HG02571 (cell line): ENCODE data around the gene KRTAP10-5.
"Not testable (repeated sequence)": the region's sequence is repeated elsewhere in the genome, so short reads cannot be mapped to it uniquely, and the experiment has no call there.

Experiments used
- ATAC-seq: cut with Tn5 transposase; IDR thresholded peaks from one replicate; pipeline ENCODE4 v1.9.1; 2021; ENCODE audit warnings: mild to moderate bottlenecking, moderate library complexity; ENCODE audit not compliant: unreplicated experiment

Gene KRTAP10-5

DNA sequence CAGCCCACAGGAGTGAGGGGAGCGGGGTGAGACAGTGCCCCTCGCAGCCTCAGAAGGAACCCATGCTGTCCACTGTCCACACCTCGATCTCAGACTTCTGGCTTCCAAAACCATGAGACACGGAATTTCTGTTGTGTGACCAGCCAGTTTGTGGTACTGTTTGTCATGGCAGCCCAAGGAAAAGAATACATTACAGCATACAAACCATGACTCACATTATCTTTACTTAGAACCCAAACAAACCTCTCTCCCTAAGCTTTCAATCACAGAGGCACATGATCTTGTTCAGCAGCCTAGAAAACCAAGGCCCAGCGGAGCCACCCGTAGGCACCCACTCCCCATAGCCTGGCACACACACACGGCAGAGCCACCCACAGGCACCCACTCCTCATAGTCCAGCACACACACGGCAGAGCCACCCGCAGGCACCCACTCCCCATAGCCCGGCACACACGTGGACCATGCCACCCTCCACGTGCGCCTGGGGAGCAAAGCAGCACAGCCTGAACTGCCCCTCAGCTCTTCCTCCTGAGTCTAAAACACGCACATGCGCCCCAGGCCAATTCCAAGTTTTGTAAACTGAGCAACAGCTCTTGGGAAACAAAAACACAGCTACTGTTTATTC, 7.3 kb downstream of the KRTAP10-5 start:
- no peak for ATAC-seq

- no peak for ATAC-seq
Measured at GRCh38 chr21:44571844-44572782, 8.3 kb downstream of the KRTAP10-5 start.

DNA sequence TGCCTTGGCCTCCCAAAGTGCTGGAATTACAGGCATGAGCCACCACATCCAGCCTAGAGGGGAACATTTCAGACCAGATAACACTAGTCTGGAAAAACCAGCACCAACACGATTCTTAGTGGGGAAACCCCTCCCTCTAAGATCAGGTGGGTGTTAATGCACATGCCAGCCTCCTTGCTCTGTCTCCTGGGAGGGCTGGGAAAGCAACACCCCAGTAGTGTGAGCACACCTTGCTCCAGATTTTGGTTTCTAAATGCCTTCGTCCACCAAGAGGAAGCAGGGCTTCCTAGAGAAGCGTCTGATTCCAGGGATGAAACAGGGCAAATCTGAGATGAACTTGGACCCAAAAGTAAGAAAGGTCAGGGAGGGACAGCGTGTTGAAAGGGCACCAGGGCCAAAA, 9.1 kb downstream of the KRTAP10-5 start:
- no peak for ATAC-seq

DNA sequence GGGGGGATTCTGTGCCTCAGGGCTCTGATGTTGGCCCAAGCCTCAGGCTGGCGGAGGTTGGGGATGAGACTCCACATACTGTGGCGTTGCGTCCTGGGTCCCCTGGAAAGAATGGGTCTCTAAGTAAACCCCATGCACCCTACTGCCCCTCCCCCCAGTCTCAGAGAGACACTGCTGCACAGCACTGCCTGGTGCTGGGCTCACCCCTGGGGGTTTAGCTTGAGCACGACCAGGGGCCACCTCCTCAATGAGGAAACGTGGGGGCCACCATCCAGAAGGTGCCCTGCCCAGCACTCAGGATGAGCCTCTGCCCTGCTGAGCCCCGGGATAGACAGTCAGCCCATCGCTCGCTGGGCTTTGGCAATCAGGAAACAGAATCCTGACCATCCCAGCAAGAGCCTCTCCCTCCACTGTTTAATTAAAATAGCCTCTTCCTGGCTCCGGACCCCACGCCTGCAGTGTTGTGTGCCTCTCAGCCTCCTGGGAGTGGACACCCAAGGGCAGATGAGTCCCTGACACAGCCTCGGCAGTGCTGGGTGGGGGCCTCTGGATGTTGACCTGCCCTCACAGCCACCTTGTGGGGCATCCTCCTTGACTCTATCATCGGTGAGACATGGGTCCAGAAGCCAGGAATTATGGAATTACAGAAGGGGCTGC, 10.4 kb downstream of the KRTAP10-5 start:
- no peak for ATAC-seq

- ATAC-seq, result no peak
Measured at GRCh38 chr21:44568667-44569556, 11.5 kb downstream of the KRTAP10-5 start.

GRCh38 chr21:44568261-44568660, 12.1 kb downstream of the KRTAP10-5 start:
- no peak for ATAC-seq

GRCh38 chr21:44567481-44568171, 12.8 kb downstream of the KRTAP10-5 start:
- no peak for ATAC-seq

- ATAC-seq, result no peak
Measured at GRCh38 chr21:44566403-44566802, 14.0 kb downstream of the KRTAP10-5 start.

GRCh38 chr21:44564886-44565598, 15.4 kb downstream of the KRTAP10-5 start:
- ATAC-seq, result no peak

GRCh38 chr21:44564099-44564498, 16.3 kb downstream of the KRTAP10-5 start:
- ATAC-seq, result no peak

- no peak for ATAC-seq
Measured at GRCh38 chr21:44558695-44559094, 21.7 kb downstream of the KRTAP10-5 start, which contains the start of gene KRTAP10-3. TSS of gene KRTAP10-3 (minus strand) at chr21:44558795. CDS start at chr21:44558715, 80 bp downstream.

DNA sequence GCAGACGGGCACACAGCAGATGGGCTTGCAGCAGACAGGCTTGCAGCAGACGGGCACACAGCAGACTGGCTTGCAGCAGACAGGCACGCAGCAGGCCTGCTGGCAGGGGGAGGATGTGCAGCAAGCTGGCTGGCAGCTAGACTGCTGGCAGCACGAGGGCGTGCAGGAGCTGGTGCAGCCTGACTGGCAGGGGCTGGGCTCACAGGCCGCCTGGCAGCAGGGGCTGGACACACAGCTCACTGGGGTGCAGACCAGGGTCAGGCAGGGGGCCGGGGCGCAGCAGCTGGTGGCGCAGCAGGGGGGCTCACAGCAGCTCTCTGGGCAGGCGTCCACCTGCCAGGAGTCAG, 22.1 kb downstream of the KRTAP10-5 start:
- not testable (repeated sequence) for ATAC-seq

- no peak for ATAC-seq
Measured at GRCh38 chr21:44557491-44558328, 22.7 kb downstream of the KRTAP10-5 start.

- no peak for ATAC-seq
Measured at GRCh38 chr21:44556879-44557278, 23.5 kb downstream of the KRTAP10-5 start.

DNA sequence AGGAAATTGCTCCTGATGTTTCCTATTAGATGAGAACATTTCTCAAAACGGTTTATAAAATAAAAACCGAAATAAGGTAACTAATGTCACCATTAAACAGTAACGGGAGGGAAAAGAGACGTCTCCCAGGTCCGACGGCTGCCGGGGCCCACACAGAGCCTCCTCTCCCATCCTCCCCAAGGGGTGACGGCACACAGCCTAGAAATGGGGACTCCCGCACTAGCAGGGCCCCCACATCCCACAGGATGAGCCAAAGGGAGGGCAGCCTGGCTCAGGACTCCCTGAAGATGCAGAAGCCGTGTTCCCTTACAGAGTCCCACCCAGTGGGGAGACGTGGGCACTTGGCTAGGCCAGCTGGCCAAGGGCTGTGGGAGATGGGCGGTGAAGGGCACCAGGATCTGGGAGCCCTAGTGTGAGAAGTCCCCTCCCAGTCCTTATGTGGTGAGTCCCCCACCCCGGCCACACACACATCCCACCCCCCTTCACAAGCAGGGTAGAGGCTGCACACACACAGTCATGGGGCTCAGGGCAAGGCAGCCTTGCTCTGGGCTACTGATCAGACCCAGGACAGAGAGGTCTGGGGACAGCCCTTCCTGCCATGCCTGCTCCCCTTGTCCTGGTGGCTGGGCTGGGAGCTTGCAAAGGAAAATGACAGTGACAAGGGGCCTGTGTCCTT, 25.1 kb downstream of the KRTAP10-5 start:
- ATAC-seq, result no peak

DNA sequence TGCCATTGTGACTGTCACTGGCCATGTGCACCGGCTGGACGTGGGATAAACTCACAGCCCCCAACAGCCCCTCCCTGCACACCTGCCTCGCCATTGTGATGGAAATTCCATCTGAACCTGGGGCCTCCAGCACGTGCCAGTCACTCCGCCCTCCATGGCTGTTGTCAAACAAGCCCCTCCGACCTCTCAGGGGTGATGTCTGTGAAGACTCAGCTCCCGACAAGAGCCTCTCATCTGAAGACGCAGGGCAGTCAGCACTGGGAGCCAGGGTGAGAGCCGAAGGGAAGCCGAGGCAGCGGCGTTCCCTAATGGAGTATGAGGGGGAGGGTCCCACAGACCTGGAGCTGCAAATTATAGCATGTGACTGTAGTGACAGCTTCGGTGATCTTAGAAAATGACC, 27.7 kb downstream of the KRTAP10-5 start:
- no peak for ATAC-seq

DNA sequence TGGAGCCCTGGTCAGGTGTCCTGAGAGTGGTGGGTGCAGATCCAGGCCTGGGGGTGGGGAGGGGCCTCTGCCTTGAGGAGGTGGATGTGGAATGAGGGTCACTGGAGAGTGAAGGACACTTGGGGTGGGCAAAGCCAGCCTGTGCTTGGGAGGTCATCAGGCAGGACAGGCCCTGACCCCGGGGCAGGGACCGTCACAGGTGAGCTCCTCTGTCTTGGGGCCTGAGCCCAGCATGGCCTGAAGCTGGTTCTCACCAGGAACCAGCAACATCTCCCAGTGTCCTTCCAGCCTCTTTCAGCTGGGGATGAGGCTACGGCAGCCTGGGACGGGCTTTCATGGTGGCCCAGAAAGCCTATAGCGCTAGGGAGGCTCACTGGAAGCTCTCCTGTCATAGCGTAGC, 28.3 kb downstream of the KRTAP10-5 start:
- ATAC-seq, result no peak

DNA sequence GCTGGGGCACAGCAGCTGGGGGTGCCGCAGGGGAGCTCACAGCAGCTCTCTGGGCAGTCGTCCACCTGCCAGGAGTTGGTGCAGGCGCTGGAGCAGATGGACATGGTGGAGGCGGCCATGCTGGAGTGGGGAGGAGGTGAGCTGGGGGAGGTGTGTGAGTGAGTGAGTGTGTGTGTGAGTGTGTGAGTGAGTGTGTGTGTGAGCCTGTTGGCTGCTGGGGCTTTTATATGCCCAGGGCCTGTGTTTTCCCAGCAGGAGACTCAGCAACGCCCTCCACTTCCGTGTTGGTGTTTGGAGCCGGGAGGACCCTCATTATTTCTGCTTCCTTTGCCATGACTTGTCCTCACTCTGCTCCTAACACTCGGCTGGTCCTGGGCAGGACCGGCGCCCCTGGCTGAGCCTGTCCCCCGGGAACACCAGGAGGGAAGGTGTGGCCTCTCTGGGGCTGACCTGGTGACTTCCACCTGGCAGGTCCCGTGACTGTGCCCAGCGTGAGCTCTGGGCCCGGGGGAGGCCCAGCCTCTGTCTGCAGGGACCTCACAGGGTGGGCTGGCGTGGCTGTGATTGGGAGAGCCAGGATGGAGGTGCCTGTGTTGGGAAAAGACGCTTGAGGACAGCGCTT, 29.0 kb downstream of the KRTAP10-5 start, which contains the start of gene KRTAP10-2:
Gene KRTAP10-2, minus strand, starts transcription at position 166 of the 622 bp plus-strand sequence. Its CDS starts 47 bp downstream, at position 119.
- ATAC-seq, result no peak
